GM19395 (cell line): ENCODE data around the gene MUC4.
"Not testable (repeated sequence)": the region's sequence is repeated elsewhere in the genome, so short reads cannot be mapped to it uniquely, and the experiment has no call there.

Experiments
- ATAC-seq: cut with Tn5 transposase; IDR thresholded peaks from one replicate; pipeline ENCODE4 v1.9.1; 2021; ENCODE audit warnings: mild to moderate bottlenecking, moderate library complexity; ENCODE audit not compliant: unreplicated experiment

MUC4 gene

DNA sequence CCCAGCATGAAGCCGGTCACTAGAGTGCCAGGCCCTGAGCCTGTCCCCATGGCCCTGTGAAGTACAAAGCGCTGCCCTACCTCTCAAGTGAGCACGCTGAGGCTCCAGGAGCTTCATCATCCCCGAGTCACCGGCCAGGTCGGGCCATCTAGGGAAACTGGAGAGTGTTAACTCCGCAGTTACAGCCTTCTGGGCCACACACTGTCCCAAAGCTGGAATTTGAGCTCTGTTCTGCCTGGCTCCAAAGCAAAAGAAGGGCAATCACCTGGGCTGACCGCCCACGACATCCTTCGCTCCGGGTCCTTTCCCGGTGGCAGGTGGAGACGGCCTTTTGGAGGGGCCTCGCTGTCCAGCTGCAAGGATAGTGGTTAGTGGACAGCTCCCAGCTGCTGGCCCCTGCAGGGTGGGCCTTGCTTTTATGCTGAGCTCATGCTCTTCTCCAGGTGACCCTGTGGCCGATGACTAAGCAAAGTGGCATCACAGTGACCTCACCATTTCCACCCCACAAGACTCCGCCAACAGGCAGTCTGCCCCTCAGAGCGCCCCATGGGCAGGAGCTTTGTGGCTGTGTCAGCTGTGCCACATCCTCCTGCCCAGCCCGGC, 3.5 kb upstream of the MUC4 start:
- no peak for ATAC-seq

DNA sequence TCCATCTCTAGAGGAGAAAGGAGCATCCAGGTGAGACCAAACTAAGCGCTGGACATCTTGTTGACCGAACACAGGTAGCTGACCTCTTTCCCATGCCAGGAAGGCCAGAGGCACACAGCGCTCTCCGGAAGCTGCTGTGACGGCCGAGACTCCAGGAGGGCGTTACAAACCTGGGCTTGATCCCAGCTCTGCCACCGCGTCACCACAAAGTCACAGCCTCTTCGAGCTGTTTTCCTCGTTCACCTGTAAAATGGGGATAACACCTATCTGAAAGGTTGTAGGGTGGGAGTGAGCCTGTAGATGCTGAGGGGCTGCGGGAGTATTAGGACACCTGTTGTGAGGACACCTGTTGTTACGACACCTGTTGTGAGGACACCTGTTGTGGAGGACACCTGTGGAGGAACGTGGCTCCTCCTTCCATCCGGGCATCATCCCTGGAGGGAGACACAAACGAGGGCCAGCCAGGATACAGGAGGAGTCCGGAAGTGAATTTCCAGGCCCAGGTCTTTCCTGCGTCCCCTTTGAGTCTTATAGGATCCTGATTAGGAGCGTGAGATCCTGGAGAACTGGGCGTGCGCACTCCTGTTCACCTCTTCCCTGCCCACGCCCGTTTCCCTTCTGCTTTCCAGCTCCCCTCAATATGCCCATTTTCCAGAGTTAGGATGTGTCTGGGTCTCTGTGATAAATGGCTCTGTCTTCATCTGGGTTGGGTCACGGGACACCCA, 2.3 kb upstream of the MUC4 start:
- no peak for ATAC-seq

DNA sequence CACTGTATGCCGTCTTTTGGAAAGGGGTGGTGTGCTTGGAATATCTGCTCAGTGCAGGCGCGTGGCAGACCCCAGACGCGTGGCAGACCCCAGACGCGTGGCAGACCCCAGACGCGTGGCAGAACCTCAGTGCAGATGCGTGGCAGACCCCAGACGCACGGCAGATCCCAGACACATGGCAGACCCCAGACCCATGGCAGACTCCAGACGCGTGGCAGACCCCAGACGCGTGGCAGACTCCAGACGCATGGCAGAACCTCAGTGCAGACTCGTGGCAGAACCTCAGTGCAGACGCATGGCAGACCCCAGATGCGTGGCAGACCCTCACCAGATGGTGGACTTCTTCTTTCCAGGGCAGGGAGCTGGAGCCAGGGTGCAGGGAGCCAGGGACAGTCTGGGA, 637 bp upstream of the MUC4 start:
- no peak for ATAC-seq

DNA sequence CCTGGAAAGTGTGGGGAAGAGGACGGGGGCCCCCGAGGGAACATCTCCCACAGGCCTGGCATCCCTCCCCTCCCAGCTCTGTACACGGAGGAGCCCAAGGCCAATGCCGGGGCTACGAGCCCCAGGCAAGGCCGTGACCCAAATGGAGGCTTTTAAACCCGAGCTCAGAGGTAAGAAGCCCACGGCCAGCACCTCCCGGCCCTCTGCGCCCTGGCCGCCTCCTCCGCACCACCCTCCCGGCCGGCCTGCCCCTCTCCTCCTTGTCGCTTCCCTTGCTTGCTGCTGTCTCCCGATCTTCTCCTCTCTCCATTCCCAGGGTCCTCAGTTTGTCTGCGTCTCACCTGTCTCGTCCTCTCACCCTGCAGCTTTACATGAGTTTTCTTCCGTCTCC, 1.3 kb downstream of the MUC4 start:
- no peak for ATAC-seq

DNA sequence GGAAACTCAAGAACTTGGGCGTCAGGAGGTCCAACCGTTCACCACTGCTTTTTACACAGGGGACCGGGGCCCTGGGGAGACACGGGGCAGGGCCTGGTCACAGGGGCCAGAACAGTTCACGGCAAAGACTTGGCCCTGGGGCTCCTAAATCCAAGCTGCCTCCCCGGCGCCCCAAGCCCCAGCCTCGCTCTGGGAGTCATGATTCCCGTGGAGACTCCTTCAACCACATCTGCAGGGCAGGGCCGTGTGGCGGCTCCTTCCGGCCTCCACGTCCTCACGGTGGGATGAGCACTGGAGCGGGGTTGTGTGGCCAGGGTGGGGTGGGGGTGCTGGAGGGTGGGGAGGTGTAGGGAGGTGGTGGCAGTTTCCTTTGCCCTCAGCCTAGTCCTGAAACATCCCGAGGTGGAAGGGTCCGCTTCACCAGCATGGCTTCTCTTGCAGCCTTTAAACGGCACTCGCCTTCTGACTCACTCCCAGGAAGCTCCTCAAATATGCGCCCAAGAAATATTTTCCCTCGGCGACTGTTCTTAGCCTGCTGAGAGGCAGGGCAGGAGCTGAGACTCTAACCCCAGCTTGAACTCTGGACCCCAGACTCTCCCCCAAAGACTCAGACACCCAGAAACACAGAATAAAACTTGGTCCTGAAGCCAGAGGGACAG, 1.8 kb downstream of the MUC4 start:
- no peak for ATAC-seq

DNA sequence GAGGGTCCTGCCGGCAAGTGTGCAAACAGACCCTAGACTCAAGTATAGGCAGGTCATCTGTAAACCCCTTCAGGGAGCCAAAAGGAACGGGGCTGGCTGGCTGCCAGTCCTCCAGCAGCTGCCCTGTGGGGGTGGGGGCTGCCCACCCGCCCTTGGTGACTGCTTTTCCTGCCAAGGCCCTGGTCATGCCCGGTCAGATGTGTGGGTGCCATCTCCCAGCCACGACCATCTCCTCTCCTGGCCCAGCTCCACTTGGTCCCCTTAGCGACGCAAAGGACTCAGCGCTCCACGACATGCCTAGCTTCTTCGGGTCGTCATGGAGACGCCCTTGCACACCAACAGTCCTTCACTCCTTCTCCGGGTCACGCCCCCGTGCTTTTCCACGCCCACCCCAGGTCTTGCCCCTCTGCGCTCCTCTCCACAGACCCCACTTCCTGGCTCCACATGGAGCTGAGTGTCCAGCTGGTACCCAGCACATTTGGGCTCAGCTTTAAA, 2.4 kb downstream of the MUC4 start:
- ATAC-seq: no peak

DNA sequence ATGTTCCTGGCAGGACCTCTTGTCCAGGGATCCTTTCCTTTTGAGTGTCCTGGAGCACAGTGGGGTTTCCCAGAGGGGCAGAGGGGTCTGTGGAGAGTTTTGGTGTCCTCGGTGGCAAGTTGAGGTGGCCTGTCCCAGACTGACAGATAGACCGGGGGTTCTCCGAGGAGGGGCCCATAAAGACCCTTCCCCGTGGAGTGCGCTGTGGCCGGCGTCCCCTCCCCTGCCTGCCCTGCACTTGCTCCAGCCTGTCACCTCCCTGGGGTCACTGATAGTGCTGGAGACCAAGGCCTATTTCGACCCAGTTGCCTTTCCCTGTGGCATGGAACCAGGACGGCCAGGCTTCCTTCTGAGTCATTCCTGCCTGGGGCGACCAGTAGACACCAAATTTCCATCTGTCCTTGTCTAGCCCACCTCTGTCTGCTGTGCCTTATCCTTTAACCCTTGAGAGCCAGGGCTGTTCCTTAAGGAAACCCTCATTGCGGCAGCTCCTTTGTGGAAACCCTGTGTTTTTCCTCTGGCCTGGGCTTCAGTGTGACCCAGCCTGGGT, 2.9 kb downstream of the MUC4 start:
- no peak for ATAC-seq

DNA sequence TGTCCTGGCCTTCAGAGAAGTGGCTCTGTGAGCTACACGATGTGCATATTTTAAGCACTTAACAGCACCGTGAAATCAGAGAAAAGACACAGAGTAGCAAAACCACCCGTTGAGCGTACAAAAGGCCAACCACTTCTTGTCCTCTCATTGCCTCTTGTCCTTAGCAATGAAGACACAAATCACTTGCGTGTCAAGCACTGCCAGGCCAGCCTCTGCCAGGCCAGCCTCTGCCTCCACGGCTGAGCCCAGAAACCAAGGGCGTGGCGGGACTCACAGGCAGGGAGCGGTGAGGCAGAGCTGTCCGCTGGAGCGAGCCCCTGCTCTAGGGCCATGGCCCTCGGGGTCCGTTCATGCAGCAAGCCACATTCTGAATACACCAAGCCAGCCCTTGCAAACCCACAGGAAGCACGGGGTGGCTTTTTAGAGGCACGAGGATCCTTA, 4.0 kb downstream of the MUC4 start:
- ATAC-seq: no peak

DNA sequence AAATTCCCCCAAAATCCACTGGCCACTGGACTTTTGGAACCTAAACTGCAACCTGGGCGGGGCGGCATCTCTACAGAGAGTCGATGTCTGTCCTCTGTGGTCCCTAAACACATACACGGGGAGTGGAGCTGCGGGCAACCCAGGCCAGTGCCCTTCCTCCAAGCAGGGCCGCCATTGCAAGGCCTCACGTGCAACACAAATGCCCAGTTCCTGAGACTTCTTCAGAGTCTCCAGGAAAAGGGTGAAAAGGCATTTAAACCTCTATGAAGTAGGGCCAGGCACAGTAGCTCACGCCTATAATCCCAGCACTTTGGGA, 4.9 kb downstream of the MUC4 start:
- no peak for ATAC-seq

DNA sequence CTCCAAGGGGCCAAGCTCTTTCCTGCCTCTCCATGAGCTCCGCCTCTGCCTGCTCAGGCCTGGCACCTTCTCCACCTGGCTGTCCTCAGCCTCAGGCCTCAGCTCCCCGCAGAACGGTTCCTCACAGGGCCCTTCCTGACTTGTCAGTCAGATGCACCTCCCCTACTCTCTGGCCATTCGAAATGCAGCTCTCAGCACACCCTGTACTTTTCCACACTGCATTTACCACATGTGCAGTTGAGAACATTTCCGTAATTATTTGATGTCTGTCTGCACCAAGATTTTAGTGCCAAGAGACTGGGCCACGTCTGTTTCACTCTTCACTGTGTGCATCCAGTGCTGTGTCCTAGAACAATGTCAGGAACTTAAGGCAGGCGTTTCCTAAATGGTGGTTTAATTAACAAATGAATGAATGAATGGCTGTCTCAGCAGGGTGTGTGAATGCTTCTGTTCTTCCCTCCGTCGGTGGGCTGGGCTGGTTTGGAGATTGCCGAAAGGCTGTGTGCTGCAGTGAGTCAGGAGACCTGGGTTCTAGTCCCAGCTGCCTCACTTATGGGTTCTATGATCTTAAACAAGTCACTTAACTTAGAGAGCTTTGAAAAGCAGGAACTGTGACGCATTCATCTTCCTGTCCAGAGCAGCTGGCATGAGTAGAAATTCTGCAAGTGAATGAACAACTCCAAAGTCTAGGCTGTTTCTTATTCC, 5.4 kb downstream of the MUC4 start:
- ATAC-seq: no peak

DNA sequence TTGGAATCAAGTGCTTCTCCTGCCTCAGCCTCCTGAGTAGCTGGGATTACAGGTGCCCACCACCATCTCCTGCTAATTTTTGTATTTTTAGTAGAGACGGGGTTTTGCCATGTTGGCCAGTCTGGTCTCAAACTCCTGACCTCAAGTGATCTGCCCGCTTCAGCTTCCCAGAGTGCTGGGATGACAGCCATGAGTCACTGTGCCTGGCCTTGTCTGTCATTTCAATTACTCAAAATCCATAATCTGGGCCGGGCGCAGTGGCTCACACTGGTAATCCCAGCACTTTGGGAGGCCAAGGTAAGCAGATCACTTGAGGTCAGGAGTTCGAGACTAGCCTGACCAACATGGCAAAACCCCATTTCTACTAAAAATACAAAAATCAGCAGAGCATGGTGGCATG, 6.1 kb downstream of the MUC4 start:
- not testable (repeated sequence) for ATAC-seq

DNA sequence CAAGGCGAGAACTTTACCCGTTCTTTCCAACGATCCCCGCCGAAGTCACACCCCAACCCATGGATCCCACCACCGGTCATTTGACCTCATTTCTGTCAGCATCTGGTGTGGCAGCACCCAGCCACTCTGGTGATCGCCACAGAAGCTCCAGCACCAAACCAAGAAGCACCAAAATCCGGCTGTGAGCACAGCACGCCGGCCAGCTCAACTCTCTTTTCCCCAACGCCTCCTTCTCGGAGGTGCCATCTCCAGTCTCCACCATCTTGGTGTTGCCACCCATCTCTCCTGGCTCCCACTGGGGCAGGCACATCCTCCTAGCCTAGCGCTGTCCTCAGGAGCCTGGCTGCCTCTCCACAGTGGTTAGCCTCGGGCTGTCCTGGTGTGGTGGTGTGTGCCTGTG, 6.5 kb downstream of the MUC4 start:
- no peak for ATAC-seq

DNA sequence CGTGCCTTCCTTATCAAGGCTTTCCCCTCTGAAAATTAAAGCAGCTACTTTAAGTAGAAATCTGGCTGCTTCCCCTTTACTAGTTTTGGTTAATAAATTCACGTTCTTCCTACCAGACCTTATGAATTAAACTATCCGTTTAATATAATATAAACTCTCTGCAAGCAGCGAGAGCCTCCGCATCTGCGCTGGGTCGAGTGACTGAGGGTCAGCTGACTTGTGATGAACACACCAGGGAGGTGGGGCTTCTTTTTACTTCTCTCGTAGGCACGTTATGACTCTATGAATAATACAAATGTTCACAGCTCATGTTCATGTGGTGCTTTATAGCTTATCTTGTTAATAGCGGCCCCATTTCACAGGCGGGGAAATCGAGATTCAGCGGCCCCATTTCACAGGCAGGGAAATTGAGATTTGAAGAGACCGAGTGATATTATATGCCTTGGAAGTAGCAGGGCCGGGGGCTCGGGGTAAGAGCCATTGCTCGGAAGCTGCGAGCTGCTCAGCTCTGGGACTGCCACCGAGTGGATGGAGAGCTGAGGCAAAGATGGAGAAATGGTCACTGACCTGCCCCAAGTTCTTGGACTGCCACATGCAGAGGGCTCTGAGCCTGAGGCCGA, 8.3 kb downstream of the MUC4 start:
- ATAC-seq: no peak

DNA sequence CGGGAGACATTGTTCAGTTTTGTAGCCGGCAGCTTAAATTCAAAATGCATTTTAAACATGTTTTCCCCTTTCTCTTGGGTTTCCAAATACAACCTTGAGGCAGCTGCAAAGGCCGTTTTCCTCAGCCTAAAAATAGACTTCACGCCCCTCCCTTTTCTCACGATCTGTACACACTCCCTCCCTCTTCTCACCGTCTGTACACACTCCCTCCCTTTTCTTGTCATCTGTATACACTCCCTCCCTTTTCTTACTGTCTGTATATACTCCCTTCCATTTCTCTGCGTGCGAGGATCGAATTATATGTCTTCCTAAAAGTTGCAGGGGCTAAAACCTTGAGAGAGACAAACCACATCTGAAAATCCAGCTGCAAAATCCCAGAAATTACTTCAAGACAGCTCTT, 8.9 kb downstream of the MUC4 start:
- no peak for ATAC-seq

DNA sequence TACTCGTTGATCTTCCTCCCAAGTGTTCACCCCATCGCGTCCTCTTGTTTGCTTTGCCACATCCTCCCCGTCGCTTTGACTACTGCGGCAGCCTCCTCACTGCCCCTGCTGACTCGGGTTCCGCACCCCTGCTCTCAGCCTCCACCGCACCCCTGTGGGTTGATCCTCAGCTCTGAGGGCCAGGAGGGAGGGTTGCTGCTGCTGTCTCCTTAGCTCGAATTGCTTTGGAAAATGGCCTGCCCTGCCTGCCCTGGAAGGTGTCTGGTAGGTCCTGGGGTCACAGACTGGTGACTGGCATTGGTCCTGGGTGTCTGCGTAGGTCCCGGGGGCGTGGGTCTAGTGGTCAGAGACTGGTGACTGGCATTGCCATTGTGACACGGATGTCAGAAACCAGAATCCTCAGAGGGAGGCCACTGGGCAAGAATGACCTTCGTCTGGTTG, 9.4 kb downstream of the MUC4 start:
- ATAC-seq: no peak

DNA sequence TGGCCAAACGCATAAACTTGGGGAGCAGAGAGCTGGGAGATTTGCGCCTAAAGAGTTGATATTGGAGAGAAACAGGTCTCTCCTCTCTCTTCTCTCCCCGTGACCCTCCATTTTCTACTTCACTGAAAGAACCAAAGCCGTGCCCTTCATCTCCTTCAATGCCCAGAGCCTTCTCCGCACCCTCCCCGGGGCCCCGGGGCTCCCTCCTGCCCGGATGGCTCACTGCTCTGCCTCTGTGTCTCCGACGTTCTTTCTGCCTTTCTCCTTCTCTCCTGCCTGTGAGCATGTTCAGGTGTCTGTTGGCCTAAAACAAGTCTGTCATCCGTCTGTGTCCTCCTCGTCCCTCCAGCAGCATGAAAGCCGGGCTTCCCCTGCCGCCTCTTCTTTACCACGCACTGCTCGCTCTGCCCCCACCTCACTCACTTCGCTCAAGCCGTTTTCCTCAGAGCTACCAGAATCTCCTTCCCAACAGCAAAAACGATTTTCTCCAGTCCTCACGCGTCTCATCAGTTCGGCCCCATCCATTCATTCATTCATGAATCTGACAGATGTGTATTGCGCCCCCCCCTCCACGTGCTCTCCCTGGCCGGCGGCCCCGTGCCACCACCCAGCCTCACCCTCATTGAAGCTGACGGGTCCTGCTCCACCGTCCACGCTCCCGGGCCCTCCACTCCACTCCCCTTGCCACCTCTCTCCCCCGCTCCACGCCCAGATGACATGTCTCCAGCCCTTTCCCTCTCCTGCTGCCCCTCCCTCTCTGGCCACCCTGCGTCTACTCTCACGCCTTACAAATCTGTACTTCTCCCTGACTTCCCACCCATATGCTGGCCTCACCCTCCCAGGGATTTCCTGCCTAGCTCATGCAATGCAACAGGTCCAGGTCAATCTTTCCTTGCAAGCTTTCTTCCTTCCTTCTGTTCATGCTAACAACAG, 10.2 kb downstream of the MUC4 start:
- ATAC-seq: no peak

DNA sequence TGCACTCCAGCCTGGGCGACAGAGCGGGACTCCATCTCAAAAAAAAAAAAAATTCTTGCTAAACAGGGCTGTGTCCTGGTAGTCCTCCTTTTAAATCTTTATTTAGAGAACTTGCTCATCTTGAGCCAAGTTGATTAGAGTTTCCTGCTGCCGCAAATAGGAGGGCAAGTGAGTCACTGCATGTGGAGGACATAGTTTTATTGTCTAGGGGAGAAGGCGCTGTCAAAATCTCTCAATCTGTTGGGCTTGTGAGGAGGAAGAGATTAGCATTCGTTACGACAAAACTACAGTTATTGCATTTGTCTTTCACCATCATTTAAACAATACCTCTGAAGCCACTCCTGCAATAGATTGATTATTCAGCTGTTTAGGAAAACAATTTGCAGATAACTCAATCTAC, 11.5 kb downstream of the MUC4 start:
- ATAC-seq: no peak

DNA sequence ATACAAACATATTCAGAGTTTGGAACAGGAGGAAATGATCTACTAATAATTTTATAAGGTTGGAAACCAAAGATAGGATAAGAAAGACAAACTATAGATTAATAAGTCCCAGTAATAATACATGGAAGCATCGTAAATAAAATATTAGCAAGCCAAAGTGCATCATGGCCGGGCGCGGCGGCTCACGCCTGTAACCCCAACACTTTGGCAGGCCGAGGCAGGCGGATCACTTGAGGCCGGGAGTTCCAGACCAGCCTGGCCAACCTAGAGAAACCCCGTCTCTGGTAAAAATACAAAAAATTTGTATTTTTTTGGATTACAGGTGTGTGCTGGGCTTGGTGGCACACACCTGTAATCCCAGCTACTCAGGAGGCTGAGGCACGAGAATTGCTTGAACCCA, 14.9 kb downstream of the MUC4 start:
- ATAC-seq: no peak

DNA sequence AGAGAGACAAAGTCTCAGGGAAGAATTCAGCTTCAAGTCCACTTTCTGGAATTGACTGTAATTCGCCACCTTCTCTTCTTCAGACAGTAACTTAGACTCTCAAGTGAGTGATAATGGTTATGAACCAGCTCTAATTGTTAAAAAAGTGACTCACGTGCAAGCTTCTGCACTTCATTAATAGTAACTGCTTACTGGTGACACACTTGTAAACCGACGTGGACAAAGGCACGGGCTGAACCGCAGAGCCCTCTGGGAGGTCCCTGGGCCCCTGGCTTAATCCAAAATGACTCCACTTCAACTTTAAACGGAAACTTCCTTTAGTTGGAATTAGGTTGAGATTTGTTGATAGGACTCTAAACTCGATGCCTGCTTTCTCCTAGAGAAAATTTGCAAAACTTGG, 17.0 kb downstream of the MUC4 start:
- ATAC-seq: no peak

DNA sequence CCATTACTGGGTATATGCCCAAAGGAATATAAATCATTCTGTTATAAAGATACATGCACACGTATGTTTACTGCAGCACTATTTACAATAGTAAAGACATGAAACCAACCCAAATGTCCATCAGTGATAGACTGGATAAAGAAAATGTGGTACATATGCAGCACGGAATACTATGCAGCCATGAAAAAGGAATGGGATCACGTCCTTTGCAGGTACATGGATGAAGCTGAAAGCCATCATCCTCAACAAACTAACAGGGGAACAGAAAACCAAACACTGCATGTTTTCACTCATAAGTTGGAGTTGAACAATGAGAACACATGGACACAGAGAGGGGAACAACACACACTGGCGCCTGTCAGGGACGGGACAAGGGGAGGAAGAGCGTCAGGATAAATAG, 19.1 kb downstream of the MUC4 start:
- ATAC-seq: not testable (repeated sequence)
